ENCODE data around the gene REEP5. TPM values are rescaled to one million over a fixed set of nuclear protein-coding genes. Genes with fewer than 3 reads are reported as not detected.
"Not testable (repeated sequence)": the region's sequence is repeated elsewhere in the genome, so short reads cannot be mapped to it uniquely, and the experiment has no call there.

REEP5 gene
- total and polyA plus RNA-seq, 4 donors, result 41.5 to 182 (median 44.0) TPM

DNA sequence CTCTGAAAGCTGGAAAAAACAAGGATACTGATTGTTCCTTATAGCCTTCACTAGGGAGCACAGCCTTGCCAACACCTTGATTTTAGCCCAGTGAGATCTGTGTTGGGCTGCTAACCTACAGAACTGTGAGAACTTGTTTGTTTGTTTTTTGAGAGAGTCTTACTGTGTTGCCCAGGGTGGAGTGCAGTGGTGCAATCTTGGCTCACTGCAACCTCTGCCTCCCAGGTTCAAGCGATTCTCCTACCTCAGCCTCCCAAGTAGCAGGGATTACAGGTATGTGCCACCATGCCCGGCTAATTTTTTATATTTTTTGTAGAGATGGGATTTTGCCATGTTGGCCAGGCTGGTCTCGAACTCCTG, 41.3 kb upstream of the REEP5 start:
- H3K27ac ChIP-seq (ENCODE audit: low read depth in 1 of 2, low read length in 2 of 2); H3K27me3 ChIP-seq (ENCODE audit: control insufficient read depth in 4 of 4, insufficient read depth in 4 of 4, low read length in 3 of 4); H3K4me3 ChIP-seq (ENCODE audit: low read depth in 1 of 3, low read length in 3 of 3); H3K9ac ChIP-seq (ENCODE audit: low read depth in 1 of 2, low read length in 2 of 2); DNase-seq (ENCODE audit: low spot score); H3K9me3 ChIP-seq (ENCODE audit: control insufficient read depth in 4 of 4, low read length in 3 of 4); H3K4me1 ChIP-seq (ENCODE audit: control insufficient read depth in 4 of 4, insufficient read depth in 4 of 4, low read length in 3 of 4); H3K36me3 ChIP-seq (ENCODE audit: control insufficient read depth in 4 of 4, insufficient read depth in 3 of 4, low read depth in 1 of 4, low read length in 3 of 4): not testable (repeated sequence)
- WGBS, result 89% methylated on average over 3 of the region's 3 CpGs

DNA sequence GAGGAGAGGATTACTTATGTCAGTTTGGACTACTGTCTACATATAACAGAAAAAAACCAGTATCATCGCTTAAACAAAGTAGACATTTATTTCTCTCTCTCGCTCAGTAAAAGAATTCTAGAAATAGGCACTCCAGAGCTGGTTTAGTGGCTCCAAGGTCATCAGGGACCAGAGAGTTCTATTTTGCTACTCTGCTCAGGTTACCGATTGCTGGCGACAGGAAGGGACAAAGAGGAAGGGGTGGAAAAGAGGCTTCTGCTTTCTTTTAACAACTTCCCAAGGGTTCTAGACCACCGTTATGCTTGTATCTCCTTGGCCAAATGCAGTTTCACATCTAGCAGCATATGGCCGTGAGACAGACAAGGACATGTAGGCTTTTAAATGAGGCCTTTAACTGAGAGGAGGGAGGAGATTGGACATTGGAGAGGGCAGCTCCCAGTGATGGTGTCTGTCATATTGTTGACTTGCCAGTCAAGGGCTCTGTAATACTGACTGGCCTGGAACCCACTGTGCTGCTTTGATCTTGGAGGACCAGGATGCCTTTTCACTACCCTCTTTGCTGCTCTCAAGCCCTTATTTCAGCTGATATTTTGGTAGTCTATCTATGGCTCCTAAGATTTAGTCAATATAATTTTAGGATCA, 39.0 kb upstream of the REEP5 start:
- DNase-seq (ENCODE audit: low spot score), result no peak
- Histone ChIP-seq H3K36me3 (ENCODE audit: control insufficient read depth in 4 of 4, insufficient read depth in 3 of 4, low read depth in 1 of 4, low read length in 3 of 4) (no peaks in the 10 kb centered on the region), H3K27me3 (ENCODE audit: control insufficient read depth in 4 of 4, insufficient read depth in 4 of 4, low read length in 3 of 4) (no peaks in the 10 kb centered on the region), H3K4me1 (ENCODE audit: control insufficient read depth in 4 of 4, insufficient read depth in 4 of 4, low read length in 3 of 4) (peaks cover 4 to 18% (median 14%) of the 10 kb centered on the region in 4 donors), H3K27ac (ENCODE audit: low read depth in 1 of 2, low read length in 2 of 2) (no peak overlapping the region), H3K9me3 (ENCODE audit: control insufficient read depth in 4 of 4, low read length in 3 of 4) (no peaks in the 10 kb centered on the region), H3K9ac (ENCODE audit: low read depth in 1 of 2, low read length in 2 of 2) (no peak overlapping the region), H3K4me3 (ENCODE audit: low read depth in 1 of 3, low read length in 3 of 3) (no peak overlapping the region)
- WGBS, result 88% methylated on average over 6 of the region's 6 CpGs
- TF ChIP-seq RAD21 (IDR thresholded peaks at IDR 0.05), result no peak
- TF ChIP-seq, protein P1, sequence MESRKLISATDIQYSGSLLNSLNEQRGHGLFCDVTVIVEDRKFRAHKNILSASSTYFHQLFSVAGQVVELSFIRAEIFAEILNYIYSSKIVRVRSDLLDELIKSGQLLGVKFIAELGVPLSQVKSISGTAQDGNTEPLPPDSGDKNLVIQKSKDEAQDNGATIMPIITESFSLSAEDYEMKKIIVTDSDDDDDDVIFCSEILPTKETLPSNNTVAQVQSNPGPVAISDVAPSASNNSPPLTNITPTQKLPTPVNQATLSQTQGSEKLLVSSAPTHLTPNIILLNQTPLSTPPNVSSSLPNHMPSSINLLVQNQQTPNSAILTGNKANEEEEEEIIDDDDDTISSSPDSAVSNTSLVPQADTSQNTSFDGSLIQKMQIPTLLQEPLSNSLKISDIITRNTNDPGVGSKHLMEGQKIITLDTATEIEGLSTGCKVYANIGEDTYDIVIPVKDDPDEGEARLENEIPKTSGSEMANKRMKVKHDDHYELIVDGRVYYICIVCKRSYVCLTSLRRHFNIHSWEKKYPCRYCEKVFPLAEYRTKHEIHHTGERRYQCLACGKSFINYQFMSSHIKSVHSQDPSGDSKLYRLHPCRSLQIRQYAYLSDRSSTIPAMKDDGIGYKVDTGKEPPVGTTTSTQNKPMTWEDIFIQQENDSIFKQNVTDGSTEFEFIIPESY (IDR thresholded peaks at IDR 0.05), result no peak
- TF ChIP-seq FOXA2 (IDR thresholded peaks at IDR 0.05), result no peak
- TF ChIP-seq FOXA1 (IDR thresholded peaks at IDR 0.05), result no peak
- TF ChIP-seq, protein P2, sequence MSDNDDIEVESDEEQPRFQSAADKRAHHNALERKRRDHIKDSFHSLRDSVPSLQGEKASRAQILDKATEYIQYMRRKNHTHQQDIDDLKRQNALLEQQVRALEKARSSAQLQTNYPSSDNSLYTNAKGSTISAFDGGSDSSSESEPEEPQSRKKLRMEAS (IDR thresholded peaks at IDR 0.05), result no peak
- no peak for TF ChIP-seq SP1 (IDR thresholded peaks at IDR 0.05)
- TF ChIP-seq HNF4G (IDR thresholded peaks at IDR 0.05), result no peak
- no peak for TF ChIP-seq EGR1 (IDR thresholded peaks at IDR 0.05; ENCODE audit: low read depth in 2 of 2)
- no peak for TF ChIP-seq JUND (IDR thresholded peaks at IDR 0.05)
- no peak for TF ChIP-seq GABPA (IDR thresholded peaks at IDR 0.05 in 1 of 2, conservative IDR thresholded peaks at IDR 0.05 in 1 of 2)

DNA sequence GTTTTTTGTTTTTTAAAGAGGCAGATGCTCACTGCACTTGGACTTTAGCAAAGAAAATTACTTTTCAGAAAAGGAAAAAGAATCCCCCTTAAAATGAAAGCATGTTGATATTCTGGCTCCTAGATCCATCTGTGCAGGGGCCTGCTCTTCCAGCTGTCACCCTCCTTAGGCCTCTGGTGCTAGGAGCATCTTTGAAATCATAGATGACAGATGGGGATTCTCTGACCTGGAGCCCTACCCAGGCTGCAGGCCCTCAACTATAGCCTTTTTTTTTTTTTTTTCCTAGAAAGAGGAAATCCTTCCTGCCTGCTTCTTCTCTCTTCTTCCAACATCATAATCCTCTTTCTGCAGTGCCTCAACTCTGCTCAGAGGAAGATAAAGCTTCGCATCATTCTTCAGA, 38.3 kb upstream of the REEP5 start:
- peaks cover 4 to 18% (median 14%) of the 10 kb centered on the region in 4 donors for H3K4me1 ChIP-seq (ENCODE audit: control insufficient read depth in 4 of 4, insufficient read depth in 4 of 4, low read length in 3 of 4)
- 92% methylated on average over 1 of the region's 1 CpG for WGBS
- H3K27me3 ChIP-seq (ENCODE audit: control insufficient read depth in 4 of 4, insufficient read depth in 4 of 4, low read length in 3 of 4), result no peaks in the 10 kb centered on the region
- TF ChIP-seq, protein P3, sequence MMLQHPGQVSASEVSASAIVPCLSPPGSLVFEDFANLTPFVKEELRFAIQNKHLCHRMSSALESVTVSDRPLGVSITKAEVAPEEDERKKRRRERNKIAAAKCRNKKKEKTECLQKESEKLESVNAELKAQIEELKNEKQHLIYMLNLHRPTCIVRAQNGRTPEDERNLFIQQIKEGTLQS (IDR thresholded peaks at IDR 0.05), result no peak
- no peak for TF ChIP-seq RXRA (IDR thresholded peaks at IDR 0.05)
- TF ChIP-seq FOXA1 (IDR thresholded peaks at IDR 0.05), result no peak
- no peak overlapping the region for H3K4me3 ChIP-seq (ENCODE audit: low read depth in 1 of 3, low read length in 3 of 3)
- DNase-seq (ENCODE audit: low spot score), result no peak
- H3K9ac ChIP-seq (ENCODE audit: low read depth in 1 of 2, low read length in 2 of 2), result no peak overlapping the region
- no peak overlapping the region for H3K27ac ChIP-seq (ENCODE audit: low read depth in 1 of 2, low read length in 2 of 2)
- H3K9me3 ChIP-seq (ENCODE audit: control insufficient read depth in 4 of 4, low read length in 3 of 4), result no peaks in the 10 kb centered on the region
- H3K36me3 ChIP-seq (ENCODE audit: control insufficient read depth in 4 of 4, insufficient read depth in 3 of 4, low read depth in 1 of 4, low read length in 3 of 4), result no peaks in the 10 kb centered on the region

DNA sequence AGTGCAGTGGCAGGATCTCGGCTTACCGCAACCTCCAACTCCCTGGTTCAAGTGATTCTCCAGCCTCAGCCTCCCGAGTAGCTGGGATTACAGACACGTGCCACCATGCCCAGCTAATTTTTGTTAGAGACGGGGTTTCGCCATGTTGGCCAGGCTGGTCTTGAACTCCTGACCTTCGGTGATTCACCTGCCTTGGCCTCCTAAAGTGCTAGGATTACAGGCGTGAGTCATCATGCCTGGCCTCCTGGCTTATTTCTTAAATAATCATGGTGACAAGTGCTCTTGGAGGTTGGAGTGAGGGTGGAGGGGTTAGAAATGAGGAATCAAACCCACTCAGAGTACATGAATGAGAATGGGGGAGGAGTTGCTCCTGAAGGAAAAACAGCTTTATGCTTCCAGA, 37.8 kb upstream of the REEP5 start:
- WGBS, result 90% methylated on average over 8 of the region's 8 CpGs

More for the DNA sequence above, 37.8 kb upstream of the REEP5 start:
- not testable (repeated sequence) for H3K36me3 ChIP-seq (ENCODE audit: control insufficient read depth in 4 of 4, insufficient read depth in 3 of 4, low read depth in 1 of 4, low read length in 3 of 4); H3K27me3 ChIP-seq (ENCODE audit: control insufficient read depth in 4 of 4, insufficient read depth in 4 of 4, low read length in 3 of 4); H3K9me3 ChIP-seq (ENCODE audit: control insufficient read depth in 4 of 4, low read length in 3 of 4); H3K9ac ChIP-seq (ENCODE audit: low read depth in 1 of 2, low read length in 2 of 2); H3K27ac ChIP-seq (ENCODE audit: low read depth in 1 of 2, low read length in 2 of 2); H3K4me3 ChIP-seq (ENCODE audit: low read depth in 1 of 3, low read length in 3 of 3); DNase-seq (ENCODE audit: low spot score)
- peaks cover 4 to 18% (median 14%) of the 10 kb centered on the region in 4 donors for H3K4me1 ChIP-seq (ENCODE audit: control insufficient read depth in 4 of 4, insufficient read depth in 4 of 4, low read length in 3 of 4)
